Measurements from ENCODE around the gene OS9. TPM values are rescaled to one million over a fixed set of nuclear protein-coding genes. Genes with fewer than 3 reads are reported as not detected.

Gene OS9
- total and polyA plus RNA-seq, 9 of the 15 experiments (the other 6 are each of a cell fraction or from before 2014, with no cell fraction given), result 4.6 to 105 (median 89.5) TPM

GRCh38 chr12:57751788-57752667, 58.1 kb downstream of the OS9 start, which contains the start of gene CDK4:
Gene CDK4 (minus strand): TSS chr12:57752310. CDS start chr12:57751717, 593 bp downstream.
- H3K36me3 ChIP-seq (ENCODE audit: control insufficient read depth, insufficient read depth, low read length), result peaks cover 44% of the 10 kb centered on the region
- WGBS (ENCODE audit: insufficient coverage, low coverage, missing lambda C conversion rate), result 1% methylated on average over 54 of the region's 58 CpGs
- H3K9ac ChIP-seq (ENCODE audit: insufficient read depth in 1 of 2, low read depth in 2 of 2, low read length in 2 of 2), result peak within 1 kb of the TSS; percentile 97
- H3K4me3 ChIP-seq, result peak within 1 kb of the TSS; percentile 66
- peaks cover 47% of the 10 kb centered on the region for H3K79me2 ChIP-seq (ENCODE audit: control insufficient read depth, insufficient read depth, low read length)
- intact Hi-C loops (cut with micrococcal nuclease) (loop anchor here (2.0 kb wide), 1 partner anchor 21 kb away; the partner anchor contains the start of genes EEF1AKMT3 and METTL1), in situ Hi-C loops (cut with MboI) (no loop called here)
- H3K4me2 ChIP-seq (ENCODE audit: insufficient read depth, low read length), result peak within 1 kb of the TSS; percentile 99
- peak within 1 kb of the TSS; percentile 96 for H3K27ac ChIP-seq (ENCODE audit: extremely low read depth, low read depth, low read length)
- H3K9me1 ChIP-seq (ENCODE audit: control insufficient read depth, insufficient read depth, low read length), result no peaks in the 10 kb centered on the region
- DNase-seq (ENCODE audit: extremely low read depth in 1 of 4, low spot score in 3 of 4), result peak; percentile 92 to 99 (median 96)
- peak; percentile 94 for FAIRE-seq
- H2AFZ ChIP-seq (ENCODE audit: low read depth, low read length), result peak within 1 kb of the TSS; percentile 64
- ChIA-PET POLR2A (interaction anchor here (0.7 to 1.2 kb wide), 8 partner anchors 12 to 232 kb away, joined by 3 to 5 read pairs (median 3); partner anchors contain the start of genes EEF1AKMT3 and METTL1), CTCF (ENCODE audit: low intra/inter-chr PET ratio) (no interaction called here)
- H3K27me3 ChIP-seq (ENCODE audit: control insufficient read depth in 2 of 2, insufficient read depth in 2 of 2, low read length in 2 of 2), result no peaks in the 10 kb centered on the region
- H3K4me1 ChIP-seq (replicated peaks in 1 of 2; ENCODE audit: control insufficient read depth in 2 of 2, insufficient read depth in 2 of 2, low read length in 2 of 2), result peaks cover 34 to 40% of the 10 kb centered on the region in 2 experiments
- no peaks in the 10 kb centered on the region for H4K20me1 ChIP-seq (replicated peaks; ENCODE audit: control insufficient read depth, insufficient read depth, low read length)
- no peaks in the 10 kb centered on the region for H3K9me3 ChIP-seq (replicated peaks; ENCODE audit: control insufficient read depth, insufficient read depth, low read depth, low read length)
- peak; percentile 86 for ATAC-seq
- TSS peak; percentile 81 for BruUV-seq (replicated peaks)
- TF ChIP-seq, protein P1, sequence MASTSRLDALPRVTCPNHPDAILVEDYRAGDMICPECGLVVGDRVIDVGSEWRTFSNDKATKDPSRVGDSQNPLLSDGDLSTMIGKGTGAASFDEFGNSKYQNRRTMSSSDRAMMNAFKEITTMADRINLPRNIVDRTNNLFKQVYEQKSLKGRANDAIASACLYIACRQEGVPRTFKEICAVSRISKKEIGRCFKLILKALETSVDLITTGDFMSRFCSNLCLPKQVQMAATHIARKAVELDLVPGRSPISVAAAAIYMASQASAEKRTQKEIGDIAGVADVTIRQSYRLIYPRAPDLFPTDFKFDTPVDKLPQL (IDR thresholded peaks at IDR 0.05; ENCODE audit: extremely low read depth, insufficient read length), result no peak
- TF ChIP-seq ZBED1 (IDR thresholded peaks at IDR 0.05), result 0 out of 2 replicates have a peak, but pooled peaks have one; percentile 35
- TF ChIP-seq ZNF121 (CRISPR knock-in tag; conservative IDR thresholded peaks at IDR 0.05), result no peak
- no peak for TF ChIP-seq TFAM (CRISPR knock-in tag; conservative IDR thresholded peaks at IDR 0.05)
- peak; percentile 64 for TF ChIP-seq RNF2 (IDR thresholded peaks at IDR 0.05)
- TF ChIP-seq HOXB6 (CRISPR knock-in tag; IDR thresholded peaks at IDR 0.05; ENCODE audit: borderline replicate concordance), result no peak
- no peak for TF ChIP-seq ZFP1 (CRISPR knock-in tag; IDR thresholded peaks at IDR 0.05)
- TF ChIP-seq EP400 (IDR thresholded peaks at IDR 0.05), result peak; percentile 99
- no peak for TF ChIP-seq ZNF707 (CRISPR knock-in tag; conservative IDR thresholded peaks at IDR 0.05)
- TF ChIP-seq IRF9 (tag; IDR thresholded peaks at IDR 0.05), result no peak
- TF ChIP-seq BRF1 (IDR thresholded peaks at IDR 0.05; ENCODE audit: borderline replicate concordance, extremely low read depth, insufficient read length), result no peak
- TF ChIP-seq PHF8 (IDR thresholded peaks at IDR 0.05; ENCODE audit: borderline replicate concordance, low read length), result peak; percentile 82
- TF ChIP-seq JUND (IDR thresholded peaks at IDR 0.05; ENCODE audit: borderline replicate concordance, low read depth, low read length), result peak; percentile 93
- peak; percentile 81; the same call in 2 of the 3 replicates for TF ChIP-seq JUND (tag; IDR thresholded peaks at IDR 0.05; ENCODE audit: borderline replicate concordance, low read depth, low read length)
- no peak for TF ChIP-seq ZNF224 (CRISPR knock-in tag; IDR thresholded peaks at IDR 0.05)
- TF ChIP-seq, protein P2, sequence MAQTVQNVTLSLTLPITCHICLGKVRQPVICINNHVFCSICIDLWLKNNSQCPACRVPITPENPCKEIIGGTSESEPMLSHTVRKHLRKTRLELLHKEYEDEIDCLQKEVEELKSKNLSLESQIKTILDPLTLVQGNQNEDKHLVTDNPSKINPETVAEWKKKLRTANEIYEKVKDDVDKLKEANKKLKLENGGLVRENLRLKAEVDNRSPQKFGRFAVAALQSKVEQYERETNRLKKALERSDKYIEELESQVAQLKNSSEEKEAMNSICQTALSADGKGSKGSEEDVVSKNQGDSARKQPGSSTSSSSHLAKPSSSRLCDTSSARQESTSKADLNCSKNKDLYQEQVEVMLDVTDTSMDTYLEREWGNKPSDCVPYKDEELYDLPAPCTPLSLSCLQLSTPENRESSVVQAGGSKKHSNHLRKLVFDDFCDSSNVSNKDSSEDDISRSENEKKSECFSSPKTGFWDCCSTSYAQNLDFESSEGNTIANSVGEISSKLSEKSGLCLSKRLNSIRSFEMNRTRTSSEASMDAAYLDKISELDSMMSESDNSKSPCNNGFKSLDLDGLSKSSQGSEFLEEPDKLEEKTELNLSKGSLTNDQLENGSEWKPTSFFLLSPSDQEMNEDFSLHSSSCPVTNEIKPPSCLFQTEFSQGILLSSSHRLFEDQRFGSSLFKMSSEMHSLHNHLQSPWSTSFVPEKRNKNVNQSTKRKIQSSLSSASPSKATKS (CRISPR knock-in tag; IDR thresholded peaks at IDR 0.05), result no peak
- TF ChIP-seq DDX20 (tag; IDR thresholded peaks at IDR 0.05; ENCODE audit: low read depth), result no peak
- peak; percentile 73 for TF ChIP-seq NR2C1 (IDR thresholded peaks at IDR 0.05)
- no peak for TF ChIP-seq NR2C1 (tag; IDR thresholded peaks at IDR 0.05)
- no peak for TF ChIP-seq ZNF668 (CRISPR knock-in tag; IDR thresholded peaks at IDR 0.05)
